HG03060 (cell line): ENCODE measurements around the gene CDKAL1.
"Not testable (repeated sequence)": the region's sequence is repeated elsewhere in the genome, so short reads cannot be mapped to it uniquely, and the experiment has no call there.

Experiments
- ATAC-seq: cut with Tn5 transposase; IDR thresholded peaks from one replicate; pipeline ENCODE4 v1.9.1; 2021; ENCODE audit warnings: low read depth, moderate number of reproducible peaks; ENCODE audit not compliant: unreplicated experiment

CDKAL1 gene

GRCh38 chr6:20812776-20813175, 278.5 kb downstream of the CDKAL1 start:
- no peak for ATAC-seq

GRCh38 chr6:20814494-20814893, 280.2 kb downstream of the CDKAL1 start:
- no peak for ATAC-seq

- no peak for ATAC-seq
Observed at GRCh38 chr6:20816126-20816525, 281.9 kb downstream of the CDKAL1 start.

GRCh38 chr6:20817806-20818320, 283.6 kb downstream of the CDKAL1 start:
- ATAC-seq: no peak

- ATAC-seq: no peak
Observed at GRCh38 chr6:20819774-20820400, 285.6 kb downstream of the CDKAL1 start.

- no peak for ATAC-seq
Observed at GRCh38 chr6:20826378-20826777, 292.1 kb downstream of the CDKAL1 start.

GRCh38 chr6:20827798-20828197, 293.5 kb downstream of the CDKAL1 start:
- ATAC-seq: no peak

- no peak for ATAC-seq
Observed at GRCh38 chr6:20830576-20830975, 296.3 kb downstream of the CDKAL1 start.

GRCh38 chr6:20831251-20831650, 297.0 kb downstream of the CDKAL1 start:
- ATAC-seq: not testable (repeated sequence)

GRCh38 chr6:20833881-20834515, 299.7 kb downstream of the CDKAL1 start:
- ATAC-seq: no peak

GRCh38 chr6:20835315-20836010, 301.2 kb downstream of the CDKAL1 start:
- ATAC-seq: no peak

GRCh38 chr6:20837189-20837588, 302.9 kb downstream of the CDKAL1 start:
- no peak for ATAC-seq

GRCh38 chr6:20838113-20838512, 303.9 kb downstream of the CDKAL1 start:
- no peak for ATAC-seq

- no peak for ATAC-seq
Observed at GRCh38 chr6:20839630-20840029, 305.4 kb downstream of the CDKAL1 start.

GRCh38 chr6:20840675-20841074, 306.4 kb downstream of the CDKAL1 start:
- ATAC-seq: no peak

GRCh38 chr6:20841806-20842205, 307.5 kb downstream of the CDKAL1 start:
- no peak for ATAC-seq

- no peak for ATAC-seq
Observed at GRCh38 chr6:20845592-20845991, 311.3 kb downstream of the CDKAL1 start.

GRCh38 chr6:20846602-20847028, 312.4 kb downstream of the CDKAL1 start:
- ATAC-seq: peak; percentile 77

GRCh38 chr6:20847904-20848303, 313.6 kb downstream of the CDKAL1 start:
- no peak for ATAC-seq

- no peak for ATAC-seq
Observed at GRCh38 chr6:20850686-20851416, 316.6 kb downstream of the CDKAL1 start.

- ATAC-seq: no peak
Observed at GRCh38 chr6:20851795-20852194, 317.5 kb downstream of the CDKAL1 start.
